ENCODE measurements around the gene ADSS1.
"Not testable (repeated sequence)": the region's sequence is repeated elsewhere in the genome, so short reads cannot be mapped to it uniquely, and the experiment has no call there.

The ADSS1 gene

DNA sequence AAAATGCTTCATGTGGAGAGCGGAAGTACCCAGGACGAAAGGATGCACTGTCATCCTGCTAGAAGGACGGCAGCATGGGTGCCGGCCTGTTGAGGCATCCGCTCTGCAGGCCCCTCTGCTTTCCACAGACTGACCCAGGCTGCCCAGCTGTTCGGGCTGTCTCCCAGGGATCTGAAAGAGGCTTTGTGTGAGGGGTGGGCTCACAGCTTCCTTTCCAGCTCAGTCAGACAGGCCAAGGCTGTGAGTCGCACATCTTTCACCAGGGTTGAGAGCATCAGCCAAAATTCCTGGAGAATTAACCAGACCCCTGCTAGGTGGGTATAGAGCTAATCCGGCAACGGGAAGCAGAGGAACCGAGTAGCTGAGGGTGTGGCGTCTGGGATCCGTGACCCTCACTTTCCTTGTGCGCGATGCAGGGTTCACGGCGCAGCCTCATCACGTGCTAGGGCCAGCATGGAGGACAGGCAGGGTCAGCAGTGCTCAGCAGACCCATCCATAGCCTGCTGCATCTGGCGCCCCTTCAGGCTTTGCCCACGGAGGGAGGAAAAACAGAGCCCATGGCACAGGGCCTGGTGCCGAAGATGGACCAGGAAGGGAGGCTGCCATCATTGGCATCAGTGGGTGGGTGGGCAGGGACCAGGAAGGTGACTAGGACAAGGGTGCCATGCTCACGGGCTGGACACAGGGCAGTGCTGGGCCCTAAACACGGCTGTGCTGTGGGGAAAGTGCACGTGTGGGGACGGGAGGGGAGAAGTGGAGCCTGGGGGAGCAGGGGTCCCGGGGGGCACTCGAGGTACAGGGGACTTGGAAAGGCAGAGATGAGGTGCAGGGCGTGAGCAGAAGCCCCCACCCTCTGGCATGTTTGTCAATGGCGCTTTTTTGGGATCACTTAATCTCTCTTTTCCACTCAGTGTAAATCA lies 19.7 kb downstream of the ADSS1 start:
- no peak overlapping the region for H3K27ac ChIP-seq
- DNase-seq (ENCODE audit: low read depth, low spot score): no peak

DNA sequence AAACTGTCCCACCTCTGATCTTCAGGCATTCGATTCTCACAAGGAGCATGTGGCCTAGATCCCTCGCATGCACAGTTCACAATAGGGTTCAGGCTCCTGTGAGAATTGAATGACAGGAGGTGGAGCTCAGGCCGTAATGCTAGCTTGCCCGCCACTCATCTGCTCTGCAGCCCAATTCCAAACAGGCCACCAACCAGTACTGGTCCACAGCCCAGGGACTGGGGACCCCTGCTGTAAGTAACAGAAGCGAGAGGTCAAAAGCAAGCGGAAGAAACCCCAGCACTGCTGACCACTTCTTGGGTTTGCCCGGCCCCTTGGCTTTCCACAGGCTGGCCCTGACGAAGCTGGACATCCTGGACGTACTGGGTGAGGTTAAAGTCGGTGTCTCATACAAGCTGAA lies 20.5 kb downstream of the ADSS1 start:
- H3K27ac ChIP-seq: no peak overlapping the region
- no peak for DNase-seq (ENCODE audit: low read depth, low spot score)

DNA sequence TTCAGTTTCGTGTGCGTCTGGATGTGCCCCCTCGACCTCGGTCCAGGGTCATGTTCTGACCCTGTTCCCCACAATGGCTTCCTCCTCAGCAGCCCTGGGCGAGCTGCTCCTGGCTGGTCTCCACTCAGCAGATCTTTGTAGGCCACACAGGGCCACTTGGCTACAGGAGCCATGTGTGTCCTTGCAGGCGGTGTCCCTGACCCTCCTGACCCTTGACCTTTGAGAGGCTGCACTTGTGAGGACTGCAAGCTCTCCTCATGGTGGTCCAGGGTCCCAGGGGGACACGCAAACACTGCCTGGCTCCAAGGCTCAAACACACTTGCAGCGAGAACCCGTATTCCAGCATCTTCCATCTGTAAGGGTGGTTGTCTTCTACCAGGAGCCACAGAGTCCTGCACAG lies 21.4 kb downstream of the ADSS1 start:
- DNase-seq (ENCODE audit: low read depth, low spot score): no peak
- H3K27ac ChIP-seq: no peak overlapping the region

DNA sequence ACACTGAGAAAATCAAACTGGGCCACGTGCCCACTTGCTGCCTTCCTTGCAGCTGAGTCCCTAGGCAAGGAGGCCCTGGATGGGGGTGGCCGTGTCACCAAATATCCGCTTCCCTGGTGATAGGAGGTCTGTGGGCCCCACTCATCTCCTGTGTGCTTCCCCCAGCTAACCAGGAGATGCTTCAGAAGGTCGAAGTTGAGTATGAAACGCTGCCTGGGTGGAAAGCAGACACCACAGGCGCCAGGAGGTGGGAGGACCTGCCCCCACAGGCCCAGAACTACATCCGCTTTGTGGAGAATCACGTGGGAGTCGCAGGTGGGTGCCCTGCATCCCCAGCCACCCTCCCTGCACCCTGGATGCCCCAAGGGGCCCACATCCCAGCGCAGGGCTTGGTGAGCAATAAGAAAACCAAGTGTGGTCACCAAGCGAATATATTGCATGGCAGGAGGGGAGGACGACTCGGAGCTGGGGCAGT lies 22.1 kb downstream of the ADSS1 start:
- no peak for DNase-seq (ENCODE audit: low read depth, low spot score)

DNA sequence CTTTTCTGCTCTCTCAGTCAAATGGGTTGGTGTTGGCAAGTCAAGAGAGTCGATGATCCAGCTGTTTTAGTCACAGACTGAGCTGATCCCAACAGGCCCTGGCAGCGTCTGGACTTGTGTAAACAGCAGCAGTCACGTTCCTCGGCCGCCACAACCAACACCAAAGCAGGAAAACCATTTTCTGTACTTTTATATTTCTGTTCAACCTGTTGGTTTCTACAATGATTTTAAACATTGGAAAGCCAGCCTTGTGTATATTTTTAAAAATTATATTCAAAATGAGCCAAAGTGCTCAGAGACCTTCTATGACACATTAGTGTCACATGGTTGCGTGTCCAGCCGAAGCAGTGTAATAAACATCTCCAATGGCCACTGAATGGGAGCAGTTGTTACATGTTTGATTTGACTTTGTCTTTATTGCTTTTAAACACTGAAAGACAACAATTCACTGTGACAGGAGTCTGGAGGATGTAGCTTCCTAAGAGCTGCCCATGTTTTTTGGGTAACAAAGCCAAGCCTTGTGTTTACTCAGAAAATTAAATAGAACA lies 23.0 kb downstream of the ADSS1 start:
- peak; percentile 69 for DNase-seq (ENCODE audit: low read depth, low spot score)
- H3K27ac ChIP-seq: peak overlapping the region; percentile 88

More for the DNA sequence above, 22.1 kb downstream of the ADSS1 start:
- peak overlapping the region; percentile 88 for H3K27ac ChIP-seq

DNA sequence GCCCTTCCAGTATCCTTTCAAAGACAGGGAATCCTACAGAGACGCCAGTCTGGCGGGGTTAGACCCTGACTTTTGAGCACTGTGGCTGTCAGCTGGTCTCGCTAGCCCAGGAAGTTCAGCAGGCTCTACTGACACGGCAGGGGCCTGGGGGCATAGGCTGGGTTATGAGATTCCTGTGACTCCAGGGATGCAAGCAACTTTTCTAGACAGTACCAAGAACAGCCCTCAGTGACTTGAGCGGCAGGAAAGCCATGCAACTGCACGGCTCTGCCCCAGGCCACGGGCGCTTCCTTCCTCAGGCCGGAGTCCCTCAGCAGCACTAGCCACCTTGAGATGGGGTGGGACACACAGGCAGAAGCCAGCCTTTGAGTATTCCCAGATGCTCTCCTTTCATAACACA lies 23.8 kb downstream of the ADSS1 start:
- DNase-seq (ENCODE audit: low read depth, low spot score): no peak

DNA sequence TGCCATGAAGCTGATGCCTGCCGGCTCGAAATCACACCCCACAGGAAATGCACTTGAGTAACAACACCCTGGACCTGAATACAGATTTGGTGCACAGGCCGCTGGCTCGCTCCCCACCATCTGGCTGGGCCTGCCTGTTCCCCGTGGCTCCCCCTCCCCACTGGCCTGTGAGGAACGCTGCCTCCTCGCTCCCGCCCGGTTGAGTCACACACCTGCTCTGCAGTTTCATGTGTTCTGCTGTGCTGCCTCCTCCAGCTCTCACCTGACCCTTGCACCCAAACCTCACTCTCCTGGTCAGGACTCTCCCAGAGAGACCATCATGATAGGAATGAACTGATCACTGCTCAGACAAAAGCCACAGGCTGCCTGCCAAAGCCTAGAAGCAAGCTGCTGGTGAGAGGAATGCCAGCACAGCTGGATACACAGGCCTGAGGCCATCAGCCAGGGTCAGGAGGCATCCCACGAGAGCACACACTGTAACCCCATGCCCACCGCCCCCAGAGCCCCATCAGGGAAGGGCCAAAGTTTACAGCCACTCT lies 25.2 kb downstream of the ADSS1 start:
- DNase-seq (ENCODE audit: low read depth, low spot score): no peak
- peak overlapping the region; percentile 88 for H3K27ac ChIP-seq

More for the DNA sequence above, 23.8 kb downstream of the ADSS1 start:
- peak overlapping the region; percentile 88 for H3K27ac ChIP-seq

DNA sequence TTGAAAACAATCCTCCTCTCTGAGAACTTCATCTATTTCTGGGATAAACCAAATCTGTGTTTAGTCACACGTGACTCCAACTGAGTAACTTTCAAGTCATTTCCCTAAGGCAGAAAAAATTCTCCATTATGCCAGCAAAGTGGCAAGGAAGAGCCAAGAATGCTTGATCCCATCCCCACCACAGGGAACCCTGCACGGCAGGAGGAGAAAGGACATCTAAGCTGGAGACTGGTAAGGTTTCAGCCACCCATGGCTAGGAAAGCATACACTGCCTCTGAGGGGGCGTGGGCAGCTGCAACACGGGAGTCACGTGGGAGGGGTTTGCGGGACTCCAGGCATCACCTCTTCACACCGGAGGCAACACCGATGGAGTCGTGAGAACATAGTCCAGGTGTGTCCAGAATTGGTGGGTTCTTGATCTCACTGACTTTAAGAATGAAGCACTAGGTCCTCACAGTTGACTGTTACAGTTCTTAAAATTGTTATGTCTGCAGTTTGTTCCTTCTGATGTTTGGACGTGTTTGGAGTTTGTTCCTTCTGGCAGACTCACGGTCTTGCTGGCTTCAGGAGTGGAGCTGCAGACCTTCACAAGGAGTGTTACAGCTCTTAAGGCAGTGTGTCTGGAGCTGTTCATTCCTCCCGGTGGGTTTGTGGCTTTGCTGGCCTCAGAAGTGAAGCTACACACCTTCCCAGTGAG lies 26.2 kb downstream of the ADSS1 start:
- peak overlapping the region; percentile 88 for H3K27ac ChIP-seq
- no peak for DNase-seq (ENCODE audit: low read depth, low spot score)

DNA sequence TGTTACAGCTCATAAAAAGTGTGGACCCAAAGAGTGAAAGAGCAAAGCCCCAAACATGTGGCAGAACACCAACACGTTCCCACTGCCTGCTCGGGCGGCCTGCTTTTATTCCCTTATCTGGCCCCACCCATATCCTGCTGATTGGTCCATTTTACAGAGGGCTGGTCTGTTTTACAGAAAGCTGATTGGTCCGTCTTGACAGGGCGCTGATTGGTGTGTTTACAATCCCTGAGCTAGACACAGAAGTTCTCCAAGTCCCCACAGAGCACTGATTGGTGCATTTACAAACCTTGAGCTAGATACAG lies 26.7 kb downstream of the ADSS1 start:
- not testable (repeated sequence) for DNase-seq (ENCODE audit: low read depth, low spot score); H3K27ac ChIP-seq

DNA sequence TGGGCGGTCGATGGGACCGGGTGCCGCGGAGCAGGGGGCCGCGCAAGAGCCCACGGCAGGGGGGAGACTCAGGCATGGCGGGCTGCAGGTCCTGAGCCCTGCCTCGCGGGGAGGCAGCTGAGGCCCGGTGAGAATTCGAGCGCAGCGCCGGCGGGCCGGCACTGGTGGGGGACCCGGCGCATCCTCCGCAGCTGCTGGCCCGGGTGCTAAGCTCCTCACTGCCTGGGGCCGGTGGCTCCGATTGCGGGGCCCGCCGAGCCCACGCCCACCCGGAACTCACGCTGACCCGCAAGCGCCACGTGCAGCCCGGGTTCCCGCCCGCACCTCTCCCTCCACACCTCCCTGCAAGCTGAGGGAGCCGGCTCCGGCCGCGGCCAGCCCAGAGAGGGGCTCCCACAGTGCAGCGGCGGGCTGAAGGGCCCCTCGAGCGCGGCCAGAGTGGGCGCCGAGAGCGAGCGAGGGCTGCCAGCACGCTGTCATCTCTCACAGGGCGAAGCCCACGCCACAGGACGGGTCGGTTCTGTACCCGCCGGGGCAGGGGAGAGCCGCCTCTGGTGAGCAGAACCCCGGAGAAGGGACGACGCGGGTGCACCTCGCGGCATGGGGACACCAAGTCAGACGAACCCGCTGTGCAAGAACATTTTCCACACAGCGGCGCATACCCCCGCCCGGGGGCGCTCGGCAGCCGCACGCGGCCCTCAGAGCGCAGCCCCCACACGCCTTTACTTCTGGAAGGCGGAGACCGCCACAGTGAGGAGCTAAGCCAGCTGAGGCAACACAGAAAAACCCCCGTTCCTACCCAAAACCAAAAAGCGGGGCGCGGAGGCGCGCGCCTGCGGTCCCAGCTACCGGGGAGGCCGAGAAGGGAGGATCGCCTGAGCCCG lies 27.8 kb downstream of the ADSS1 start:
- no peak for DNase-seq (ENCODE audit: low read depth, low spot score)
- peak overlapping the region; percentile 57 for H3K27ac ChIP-seq

DNA sequence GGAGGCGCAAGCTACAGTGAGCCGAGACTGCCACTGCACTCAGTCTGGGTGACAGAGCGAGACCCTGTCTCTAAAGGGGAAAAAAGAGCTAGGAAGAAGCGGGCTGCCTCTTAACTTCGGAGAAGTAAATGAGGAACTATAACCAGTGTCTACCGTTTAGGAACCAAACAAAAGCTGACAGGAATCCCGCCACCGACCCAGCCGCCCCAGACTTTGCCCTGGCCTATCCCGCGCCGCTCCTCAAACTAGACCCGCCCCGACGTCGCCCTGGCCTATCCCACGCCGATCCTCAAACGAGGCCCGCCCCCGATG lies 28.4 kb downstream of the ADSS1 start:
- no peak for DNase-seq (ENCODE audit: low read depth, low spot score)
- peak overlapping the region; percentile 57 for H3K27ac ChIP-seq

DNA sequence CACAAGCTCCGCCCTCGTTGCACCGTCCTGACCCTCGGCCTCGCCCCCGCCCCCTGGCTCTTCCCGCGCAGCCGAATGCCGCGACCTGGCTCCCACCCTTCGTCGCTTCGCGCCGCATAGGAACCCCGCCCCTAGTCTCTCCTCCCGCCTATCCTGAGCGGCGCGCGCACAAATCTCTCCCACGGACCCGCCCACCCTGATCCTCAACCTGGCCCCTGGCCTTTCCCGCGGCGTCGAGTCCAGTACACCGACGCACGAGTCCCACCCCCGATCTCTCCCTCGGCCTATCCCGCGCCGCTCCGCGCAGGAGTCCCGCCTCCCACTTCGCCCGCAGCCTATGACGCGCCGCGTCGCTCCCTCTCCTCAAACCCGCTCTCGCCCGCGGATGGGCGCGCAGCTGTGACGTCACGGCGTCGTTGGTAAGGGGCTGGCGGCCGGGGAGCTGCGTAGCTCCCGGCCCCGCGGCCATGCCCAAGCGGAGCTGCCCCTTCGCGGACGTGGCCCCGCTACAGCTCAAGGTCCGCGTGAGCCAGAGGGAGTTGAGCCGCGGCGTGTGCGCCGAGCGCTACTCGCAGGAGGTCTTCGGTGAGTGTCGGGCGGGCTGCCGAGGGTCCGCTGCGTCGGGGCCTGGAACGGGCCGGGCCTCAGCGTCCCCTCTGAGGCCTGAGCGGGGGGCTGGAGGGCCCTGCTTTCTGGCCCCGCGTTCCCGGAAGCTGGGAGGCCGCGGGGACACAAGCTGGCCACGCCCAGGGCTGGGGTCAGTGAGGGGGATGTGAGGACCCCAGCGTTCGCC lies 28.9 kb downstream of the ADSS1 start, which contains the start of gene SIVA1:
TSS of gene SIVA1 (plus strand) at position 413 of the 793 bp plus-strand sequence. CDS start at position 468, 55 bp downstream.
- H3K27ac ChIP-seq: peak within 1 kb of the TSS; percentile 57
- DNase-seq (ENCODE audit: low read depth, low spot score): peak; percentile 94

DNA sequence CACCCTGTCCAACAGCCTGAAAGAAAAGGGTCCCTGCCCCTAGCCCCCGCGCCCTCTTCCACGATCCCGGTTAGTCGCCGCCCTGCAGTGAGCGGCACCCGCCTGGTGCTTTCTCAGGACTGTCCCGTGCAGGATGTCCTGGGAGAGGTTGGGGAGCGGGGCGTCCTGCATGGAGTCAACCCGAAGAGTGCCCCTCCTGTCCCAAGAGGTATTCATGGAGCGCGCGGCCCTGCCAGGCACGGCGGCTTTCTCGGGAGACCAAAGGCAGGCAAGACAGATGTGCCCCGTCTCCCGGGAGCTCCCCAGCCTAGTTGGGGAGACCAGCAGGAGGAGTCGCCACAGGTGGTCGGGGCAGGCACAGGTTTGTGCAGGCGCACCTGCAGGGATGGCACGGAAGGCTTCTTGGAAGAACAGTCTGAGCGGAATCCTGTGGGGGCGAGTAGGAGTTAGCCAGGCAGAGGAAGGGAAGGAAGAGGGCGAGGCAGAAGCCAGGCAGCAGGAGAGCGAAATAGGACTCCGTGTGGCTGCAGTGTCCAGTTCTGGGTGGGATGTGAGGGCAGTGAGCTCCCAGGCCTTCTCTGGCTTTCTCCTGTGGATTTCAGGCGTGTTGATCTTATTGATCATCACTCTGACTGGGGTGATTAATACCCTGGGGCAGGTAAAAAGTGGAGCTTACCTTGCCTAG lies 29.6 kb downstream of the ADSS1 start:
- no peak for DNase-seq (ENCODE audit: low read depth, low spot score)

DNA sequence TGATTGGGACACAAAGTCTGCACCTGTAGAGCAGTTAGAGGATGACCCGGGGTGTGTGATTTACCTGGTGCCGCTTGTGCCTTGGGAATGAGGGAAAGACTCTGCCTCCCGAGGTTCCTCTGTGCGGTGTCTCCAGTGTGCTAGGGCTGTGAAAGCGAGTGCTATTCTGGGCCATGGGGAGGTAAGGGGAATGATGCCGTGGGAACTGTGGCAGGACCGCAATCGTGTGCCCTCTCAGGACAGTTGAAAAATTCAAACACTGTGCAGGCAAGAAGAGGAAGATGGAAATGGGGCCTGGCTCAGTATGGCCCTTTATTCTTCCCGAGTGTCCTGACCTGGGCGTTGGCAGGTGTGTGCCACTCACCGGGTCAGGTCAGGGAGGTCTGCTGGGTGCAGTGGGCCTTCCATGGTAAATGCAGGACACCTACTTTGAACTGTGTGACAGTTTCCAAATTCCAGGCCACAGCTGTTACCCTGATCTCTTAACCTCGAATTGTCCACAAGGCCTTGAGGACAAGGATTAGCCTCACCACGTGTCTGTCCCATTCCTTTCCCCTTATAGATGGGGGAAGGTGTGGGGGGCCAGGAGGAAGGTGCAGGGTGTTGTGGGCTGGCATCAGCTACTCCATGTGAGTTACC lies 30.3 kb downstream of the ADSS1 start:
- DNase-seq (ENCODE audit: low read depth, low spot score): no peak
- H3K27ac ChIP-seq: no peak overlapping the region

More for the DNA sequence above, 29.6 kb downstream of the ADSS1 start:
- H3K27ac ChIP-seq: peak overlapping the region; percentile 57

DNA sequence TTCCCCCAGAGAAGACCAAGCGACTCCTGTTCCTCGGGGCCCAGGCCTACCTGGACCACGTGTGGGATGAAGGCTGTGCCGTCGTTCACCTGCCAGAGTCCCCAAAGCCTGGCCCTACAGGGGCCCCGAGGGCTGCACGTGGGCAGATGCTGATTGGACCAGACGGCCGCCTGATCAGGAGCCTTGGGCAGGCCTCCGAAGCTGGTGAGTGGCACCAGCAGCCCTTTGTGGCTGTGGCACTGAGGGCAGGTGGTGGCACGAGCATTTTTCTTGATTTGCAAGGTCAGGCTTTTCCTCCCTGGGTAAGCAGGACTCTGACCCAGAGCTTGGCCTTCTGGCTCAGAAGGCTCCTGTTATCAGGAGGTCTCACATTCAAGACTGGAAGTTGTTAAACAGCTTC lies 31.6 kb downstream of the ADSS1 start:
- DNase-seq (ENCODE audit: low read depth, low spot score): no peak
- no peak overlapping the region for H3K27ac ChIP-seq

DNA sequence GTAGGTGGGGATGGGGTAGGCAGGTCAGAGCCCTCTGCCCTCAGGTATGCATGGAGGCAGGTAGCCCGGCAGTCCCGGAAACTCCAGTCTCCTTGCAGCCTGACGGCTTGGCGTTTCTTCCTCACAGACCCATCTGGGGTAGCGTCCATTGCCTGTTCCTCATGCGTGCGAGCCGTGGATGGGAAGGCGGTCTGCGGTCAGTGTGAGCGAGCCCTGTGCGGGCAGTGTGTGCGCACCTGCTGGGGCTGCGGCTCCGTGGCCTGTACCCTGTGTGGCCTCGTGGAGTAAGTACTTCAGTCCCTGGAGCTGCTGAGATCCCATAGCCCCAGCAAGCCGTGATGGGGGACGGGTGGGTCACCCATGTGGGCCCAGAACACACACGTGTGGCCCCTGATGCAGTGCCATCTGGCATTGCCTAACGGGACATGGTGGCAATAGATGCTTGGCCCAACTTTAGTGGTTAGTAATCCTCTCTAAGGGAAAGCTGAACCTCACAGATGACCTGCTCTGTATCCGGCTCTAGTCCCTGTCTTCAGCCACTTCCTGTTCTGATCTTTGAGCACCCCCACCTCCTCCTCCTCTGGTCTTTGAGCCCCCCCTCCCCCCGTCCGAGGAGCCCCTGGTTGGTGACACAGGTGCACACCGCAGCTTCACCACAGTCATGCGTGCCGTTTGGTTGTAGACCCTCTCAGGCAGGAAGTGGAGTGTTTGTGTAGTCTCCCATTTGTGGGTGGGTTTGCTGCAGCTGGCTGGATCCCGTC lies 32.6 kb downstream of the ADSS1 start:
- H3K27ac ChIP-seq: no peak overlapping the region
- no peak for DNase-seq (ENCODE audit: low read depth, low spot score)

DNA sequence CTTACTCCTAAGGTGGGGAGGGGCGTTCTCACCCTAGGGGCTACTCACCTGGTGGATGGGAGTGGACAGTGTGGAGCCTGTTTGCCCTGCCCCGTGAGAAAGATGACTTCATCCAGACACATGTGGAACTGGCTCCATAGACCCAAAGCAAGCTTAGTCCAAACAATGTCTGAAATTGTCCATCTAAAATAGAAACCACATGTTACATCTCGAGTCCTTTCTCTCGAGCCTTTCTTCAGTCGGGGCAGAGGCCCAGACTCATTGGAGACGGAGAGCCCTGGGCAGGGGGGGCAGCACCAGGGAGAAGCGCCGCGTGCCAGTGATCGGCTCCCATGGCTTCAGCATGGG lies 33.2 kb downstream of the ADSS1 start:
- DNase-seq (ENCODE audit: low read depth, low spot score): no peak
- no peak overlapping the region for H3K27ac ChIP-seq

Data from epithelial cell of prostate (primary cell).